ENCODE data around the gene POC1B.
A peak's percentile ranks its signal among the peaks of the same experiment; 100 is the strongest.

DNA sequence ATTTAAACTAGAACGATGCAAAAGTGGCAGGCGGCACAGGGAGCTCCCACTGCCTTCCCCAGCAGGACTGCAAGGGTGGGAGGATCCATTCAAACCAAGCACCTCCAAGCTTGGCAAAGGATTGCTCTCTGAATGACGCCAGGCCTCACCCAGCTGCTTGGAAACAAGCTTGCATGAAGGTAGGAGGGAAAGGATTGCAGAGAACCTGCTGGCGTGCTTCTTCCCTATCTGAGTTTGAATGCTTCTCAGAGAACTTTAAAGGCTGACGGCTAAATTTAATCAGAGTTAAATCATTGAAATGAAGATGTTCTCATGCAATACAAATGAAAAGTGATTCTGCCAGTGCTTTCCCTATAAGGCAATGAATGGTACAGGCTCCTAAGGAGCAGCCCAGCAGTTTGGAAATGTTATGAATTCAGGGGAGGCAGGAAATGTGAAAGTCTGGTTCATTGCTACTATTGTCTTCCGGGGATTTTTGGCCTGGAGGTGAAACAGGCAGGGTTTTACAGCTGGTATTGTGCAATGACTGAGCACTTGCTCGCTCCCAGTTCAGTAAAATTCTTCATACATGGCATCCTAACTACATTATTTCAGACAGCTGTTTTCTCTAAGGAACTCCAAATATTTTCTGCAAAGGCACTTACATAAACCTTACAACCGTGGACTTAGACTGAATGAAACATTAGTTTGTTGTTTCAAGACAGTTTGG is 141.6 kb downstream of the POC1B start:
- peak in 1 of 3 donors; percentile 8 for TF ChIP-seq POLR2A (IDR thresholded peaks at IDR 0.05)
- TF ChIP-seq, protein P1, sequence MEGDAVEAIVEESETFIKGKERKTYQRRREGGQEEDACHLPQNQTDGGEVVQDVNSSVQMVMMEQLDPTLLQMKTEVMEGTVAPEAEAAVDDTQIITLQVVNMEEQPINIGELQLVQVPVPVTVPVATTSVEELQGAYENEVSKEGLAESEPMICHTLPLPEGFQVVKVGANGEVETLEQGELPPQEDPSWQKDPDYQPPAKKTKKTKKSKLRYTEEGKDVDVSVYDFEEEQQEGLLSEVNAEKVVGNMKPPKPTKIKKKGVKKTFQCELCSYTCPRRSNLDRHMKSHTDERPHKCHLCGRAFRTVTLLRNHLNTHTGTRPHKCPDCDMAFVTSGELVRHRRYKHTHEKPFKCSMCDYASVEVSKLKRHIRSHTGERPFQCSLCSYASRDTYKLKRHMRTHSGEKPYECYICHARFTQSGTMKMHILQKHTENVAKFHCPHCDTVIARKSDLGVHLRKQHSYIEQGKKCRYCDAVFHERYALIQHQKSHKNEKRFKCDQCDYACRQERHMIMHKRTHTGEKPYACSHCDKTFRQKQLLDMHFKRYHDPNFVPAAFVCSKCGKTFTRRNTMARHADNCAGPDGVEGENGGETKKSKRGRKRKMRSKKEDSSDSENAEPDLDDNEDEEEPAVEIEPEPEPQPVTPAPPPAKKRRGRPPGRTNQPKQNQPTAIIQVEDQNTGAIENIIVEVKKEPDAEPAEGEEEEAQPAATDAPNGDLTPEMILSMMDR (IDR thresholded peaks at IDR 0.05): no peak

All from body of pancreas (tissue), 4 donors.